HG02623 (cell line): Measurements from ENCODE around the gene SLC25A24.

Experiments used
- ATAC-seq: cut with Tn5 transposase; IDR thresholded peaks from one replicate; pipeline ENCODE4 v1.9.1; 2021; ENCODE audit warnings: moderate library complexity; ENCODE audit not compliant: unreplicated experiment

The SLC25A24 gene

DNA sequence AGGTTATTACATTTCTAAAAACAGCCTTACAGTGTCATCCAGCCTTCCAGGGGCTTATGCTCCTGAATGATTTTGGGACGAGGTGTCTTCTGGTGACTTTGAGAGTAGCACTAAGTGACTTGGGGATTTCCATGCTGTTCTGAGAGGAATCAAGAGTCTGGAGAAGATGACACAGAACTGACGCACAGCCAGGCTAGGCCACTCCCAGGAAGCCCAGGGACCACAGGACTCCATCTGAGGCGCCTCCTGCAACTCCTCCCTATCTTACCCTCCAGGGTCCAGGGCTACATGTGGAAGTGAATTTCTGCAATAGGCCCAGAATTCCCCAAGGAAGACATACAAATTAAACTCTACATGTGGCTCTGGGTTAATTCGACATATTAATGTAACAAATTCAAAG, 92.5 kb downstream of the SLC25A24 start:
- ATAC-seq, result no peak

DNA sequence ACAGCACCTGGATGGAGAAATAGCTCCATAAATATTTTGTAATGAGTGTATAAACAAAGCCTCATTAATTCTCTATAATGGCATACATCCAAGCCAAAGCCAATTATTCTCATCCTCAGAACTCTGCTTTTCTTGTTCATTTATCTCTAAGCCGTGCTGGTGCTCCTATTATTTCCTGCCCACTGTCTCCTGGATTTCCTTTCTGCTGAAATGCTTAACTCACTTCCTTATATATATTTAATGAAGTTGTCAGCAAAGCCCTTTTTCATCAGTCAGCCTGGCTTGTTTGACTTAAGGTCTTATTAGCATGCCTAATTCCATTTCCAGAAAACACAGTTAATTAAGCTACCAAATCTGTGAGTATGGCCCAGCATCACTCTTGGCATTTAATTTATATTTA, 93.4 kb downstream of the SLC25A24 start:
- ATAC-seq, result no peak

DNA sequence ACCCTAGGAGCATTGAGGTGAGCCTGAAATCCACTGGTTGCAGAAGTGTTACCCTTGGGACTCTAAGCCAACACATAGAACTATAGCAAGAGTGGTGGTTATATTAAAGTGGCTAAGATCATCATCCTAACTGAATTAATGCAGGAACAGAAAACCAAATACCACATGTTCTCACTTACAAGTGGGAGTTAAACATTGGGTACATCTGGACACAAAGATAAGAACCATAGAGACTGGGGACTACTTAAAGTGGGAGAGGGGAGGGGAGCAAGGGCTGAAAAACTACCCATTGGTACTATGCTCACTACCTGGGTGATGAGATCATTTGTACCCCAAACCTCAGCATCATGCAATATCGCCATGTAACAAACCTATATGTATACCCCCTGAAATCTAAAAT, 100.0 kb downstream of the SLC25A24 start:
- no peak for ATAC-seq

DNA sequence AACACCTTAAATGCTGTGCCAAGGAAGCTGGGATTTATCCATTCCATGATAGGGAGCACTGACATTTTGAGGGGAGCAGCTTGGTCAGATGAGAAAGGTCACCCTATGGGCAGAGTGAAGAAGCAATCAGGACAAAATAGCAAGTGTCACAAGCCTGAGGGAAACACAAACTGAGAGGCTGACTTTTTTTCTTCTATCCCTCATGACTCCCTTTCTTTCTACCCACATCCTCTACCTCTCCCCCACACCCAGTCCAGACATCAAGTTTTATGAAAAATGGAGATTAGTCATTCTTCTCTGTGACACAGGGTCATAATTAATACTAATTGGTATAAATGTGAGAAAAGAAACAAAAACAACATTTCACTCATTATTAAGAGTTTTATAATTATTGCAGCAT, 103.1 kb downstream of the SLC25A24 start:
- no peak for ATAC-seq

DNA sequence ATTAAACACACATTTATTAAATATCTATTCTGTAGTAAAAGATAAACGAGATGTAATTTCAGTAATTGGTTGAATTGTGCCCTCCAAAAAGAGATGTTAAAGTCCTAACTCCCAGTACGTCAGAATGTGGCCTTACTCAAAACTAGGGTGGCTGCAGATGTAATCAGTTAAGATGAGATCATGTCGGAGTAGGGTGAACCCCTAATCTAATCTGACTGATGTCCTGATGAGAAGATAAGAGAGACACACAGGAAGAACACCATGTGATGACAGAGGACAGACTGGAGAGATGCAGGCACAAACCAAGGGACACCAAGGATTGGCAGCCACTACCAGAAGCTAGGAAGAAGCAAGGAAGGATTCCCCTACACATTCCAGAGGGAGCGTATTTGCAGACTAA, 104.1 kb downstream of the SLC25A24 start:
- no peak for ATAC-seq

DNA sequence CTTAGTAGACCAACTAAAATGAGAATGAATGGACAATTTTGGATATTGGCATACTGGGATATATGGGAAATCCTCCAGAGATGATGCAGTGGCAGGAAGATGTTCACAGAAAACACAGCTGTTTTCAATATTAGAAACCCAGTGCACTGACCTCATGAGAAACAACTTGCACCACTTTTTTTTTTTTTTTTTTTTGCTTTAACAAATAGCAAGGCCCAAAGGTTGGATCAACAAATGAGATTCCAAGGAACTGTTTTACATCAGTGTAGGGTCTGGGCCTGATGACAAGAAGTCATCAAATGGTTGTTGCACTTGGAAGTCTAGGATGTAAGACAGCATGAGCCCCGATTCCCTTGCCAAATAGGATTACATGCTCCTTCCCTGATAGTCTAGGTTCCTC, 110.7 kb downstream of the SLC25A24 start:
- no peak for ATAC-seq

DNA sequence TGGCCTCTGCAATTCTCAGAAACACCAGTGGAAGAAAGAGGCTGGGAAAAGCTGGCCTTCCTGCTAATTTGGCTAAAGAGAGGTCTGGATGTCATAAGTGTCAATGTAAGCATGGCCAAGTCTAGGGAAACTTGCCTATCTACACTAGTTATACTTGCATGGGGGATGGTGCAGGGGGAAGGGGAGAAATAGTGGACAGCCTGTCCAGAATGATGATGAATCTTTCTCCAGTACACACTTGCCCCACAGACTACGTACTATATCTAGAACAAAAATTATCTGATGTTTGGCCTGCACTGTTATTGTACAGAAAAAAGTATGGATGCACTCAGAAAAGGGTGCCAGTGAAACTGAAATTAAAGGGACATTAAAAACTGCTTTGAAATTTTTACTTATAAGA, 114.5 kb downstream of the SLC25A24 start:
- no peak for ATAC-seq

DNA sequence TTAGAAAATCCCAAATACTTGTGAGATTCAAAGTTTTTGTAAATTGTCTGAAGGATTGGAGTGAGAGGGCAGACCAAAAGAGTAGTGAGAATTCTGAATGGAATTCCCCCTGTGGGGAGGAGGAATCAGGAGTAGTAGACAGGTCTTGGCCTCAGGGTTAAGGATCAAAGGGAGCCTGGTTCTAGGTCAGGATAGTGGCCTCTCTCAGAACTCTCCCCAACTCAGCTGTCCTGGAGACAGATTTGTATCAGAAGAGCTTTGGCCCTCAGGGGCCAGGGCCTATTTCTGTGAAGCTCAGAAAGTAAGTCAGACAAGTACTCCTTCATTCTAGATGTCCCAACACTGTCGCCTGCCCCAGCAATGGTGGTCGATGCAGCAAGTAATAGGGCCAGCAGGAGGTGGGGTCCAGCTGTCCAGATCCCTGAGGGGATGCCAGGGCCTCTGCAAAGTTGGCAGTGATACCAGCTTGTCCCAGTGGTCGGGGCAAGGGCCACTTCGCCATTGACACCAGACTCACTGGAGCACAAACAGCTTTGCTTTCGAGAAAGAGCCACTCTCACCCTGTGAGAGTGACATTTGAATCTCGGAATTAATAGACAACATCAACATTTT, 115.2 kb downstream of the SLC25A24 start:
- no peak for ATAC-seq
